Hepatocyte (in vitro differentiated cells): ENCODE data around the gene TREM1. TPM values are rescaled to one million over a fixed set of nuclear protein-coding genes. Genes with fewer than 3 reads are reported as not detected.
A peak's percentile ranks its signal among the peaks of the same experiment; 100 is the strongest.

Experiments
- DNase-seq: peaks from one replicate; pipeline ENCODE4 v3.0.0-alpha.2; 2016; ENCODE audit warnings: low spot score
- H2AFZ ChIP-seq: fragments of 200-600 bp; sonication (generic); 2 replicates; pipeline ENCODE4 v1.6.0; 2016; ENCODE audit warnings: antibody characterized with exemption, mild to moderate bottlenecking
- H3K27ac ChIP-seq: fragments of 200-600 bp; sonication (generic); 2 replicates; pipeline ENCODE4 v1.5.1; 2016; ENCODE audit warnings: mild to moderate bottlenecking
- H3K27me3 ChIP-seq: fragments of 200-600 bp; sonication (generic); 2 replicates; pipeline ENCODE4 v1.6.1; 2016
- H3K36me3 ChIP-seq: fragments of 200-600 bp; sonication (generic); replicated peaks from 2 replicates; pipeline ENCODE4 v1.5.1; 2016; ENCODE audit warnings: low read depth; ENCODE audit not compliant: insufficient read depth
- H3K4me1 ChIP-seq: fragments of 200-600 bp; sonication (generic); 2 replicates; pipeline ENCODE4 v1.5.1; 2016; ENCODE audit warnings: mild to moderate bottlenecking, moderate library complexity; ENCODE audit not compliant: insufficient read depth
- H3K4me2 ChIP-seq: fragments of 200-600 bp; sonication (generic); 2 replicates; pipeline ENCODE4 v1.6.0; 2016
- H3K4me3 ChIP-seq: fragments of 200-600 bp; sonication (generic); 2 replicates; pipeline ENCODE4 v1.5.1; 2016; ENCODE audit warnings: mild to moderate bottlenecking
- H3K79me2 ChIP-seq: fragments of 200-600 bp; sonication (generic); 2 replicates; pipeline ENCODE4 v1.6.0; 2017; ENCODE audit warnings: mild to moderate bottlenecking
- H3K9me2 ChIP-seq: fragments of 200-600 bp; sonication (generic); replicated peaks from 2 replicates; pipeline ENCODE4 v1.6.0; 2017; ENCODE audit warnings: mild to moderate bottlenecking; ENCODE audit not compliant: insufficient read depth
- H3K9me3 ChIP-seq: fragments of 200-600 bp; sonication (generic); 2 replicates; pipeline ENCODE4 v1.5.1; 2016; ENCODE audit warnings: low read depth, mild to moderate bottlenecking
- H4K20me1 ChIP-seq: fragments of 200-600 bp; sonication (generic); 2 replicates; pipeline ENCODE4 v1.6.0; 2016; ENCODE audit warnings: mild to moderate bottlenecking; ENCODE audit not compliant: insufficient read depth, poor library complexity, severe bottlenecking
- CTCF ChIP-seq: fragments of 200-600 bp; sonication (generic); IDR thresholded peaks from 2 replicates; pipeline ENCODE4 v1.5.1; 2016; ENCODE audit warnings: antibody characterized with exemption, mild to moderate bottlenecking; ENCODE audit not compliant: poor library complexity
- EZH2 ChIP-seq: fragments of 200-600 bp; sonication (generic); IDR thresholded peaks from 2 replicates; pipeline ENCODE4 v1.6.1; 2016; ENCODE audit warnings: antibody characterized with exemption, mild to moderate bottlenecking, borderline replicate concordance
- EZH2phosphoT487 ChIP-seq: fragments of 200-600 bp; sonication (generic); IDR thresholded peaks from one replicate; pipeline ENCODE4 v1.6.1; 2018; ENCODE audit warnings: antibody characterized with exemption, mild to moderate bottlenecking, low read depth, moderate library complexity; ENCODE audit not compliant: unreplicated experiment, severe bottlenecking
- WGBS: methylation state at CpG from one replicate; pipeline ENCODE4 v1.1.6; 2016; ENCODE audit warnings: low lambda C conversion rate; ENCODE audit errors: missing lambda C conversion rate; 5-methylcytosine and 5-hydroxymethylcytosine counted together
- polyA plus RNA-seq: library from polyadenylated mRNA; unstranded; fragments of >200 nt; fragmentation: Nextera tagmentation; extraction: Ambion mirVana; gene quantifications from 2 replicates; pipeline ENCODE4 v1.2.1, GENCODE V29; 2016
- total RNA-seq: library from RNA; depleted of rRNA; stranded (reverse); fragments of >200 nt; gene quantifications from 2 replicates; pipeline ENCODE4 v1.2.3, GENCODE V29; 2014

TREM1 gene
- total and polyA plus RNA-seq, 2 experiments from 2014 or later, result 0.63 to 2.3 TPM

- H3K9me3 ChIP-seq, result no peaks in the 10 kb centered on the region
- H2AFZ ChIP-seq, result peak overlapping the region; percentile 25
- H3K4me1 ChIP-seq, result no peaks in the 10 kb centered on the region
- H3K79me2 ChIP-seq, result no peaks in the 10 kb centered on the region
- no peaks in the 10 kb centered on the region for H3K36me3 ChIP-seq
- no peaks in the 10 kb centered on the region for H4K20me1 ChIP-seq
- TF ChIP-seq EZH2phosphoT487 (no peak), CTCF (no peak), EZH2 (no peak)
- no peak for DNase-seq
- no peaks in the 10 kb centered on the region for H3K9me2 ChIP-seq
- peak overlapping the region; percentile 76 for H3K4me2 ChIP-seq
- H3K27ac ChIP-seq, result no peak overlapping the region
- H3K4me3 ChIP-seq, result no peak overlapping the region
- WGBS, result 18% methylated on average over 9 of the region's 9 CpGs
- peaks cover 33% of the 10 kb centered on the region for H3K27me3 ChIP-seq
These were observed 31.8 kb upstream of the TREM1 start for GRCh38 chr6:41318261-41318653.

GRCh38 chr6:41315943-41316620 is 29.6 kb upstream of the TREM1 start:
- no peak overlapping the region for H3K4me2 ChIP-seq
- no peak overlapping the region for H2AFZ ChIP-seq
- DNase-seq, result no peak
- no peaks in the 10 kb centered on the region for H3K4me1 ChIP-seq
- H3K9me3 ChIP-seq, result no peaks in the 10 kb centered on the region
- 81% methylated on average over 1 of the region's 1 CpG for WGBS
- peaks cover 33% of the 10 kb centered on the region for H3K27me3 ChIP-seq
- H3K27ac ChIP-seq, result no peak overlapping the region
- H4K20me1 ChIP-seq, result no peaks in the 10 kb centered on the region
- no peak overlapping the region for H3K4me3 ChIP-seq
- no peaks in the 10 kb centered on the region for H3K9me2 ChIP-seq
- H3K79me2 ChIP-seq, result no peaks in the 10 kb centered on the region
- H3K36me3 ChIP-seq, result no peaks in the 10 kb centered on the region
- no peak for TF ChIP-seq CTCF
- TF ChIP-seq EZH2, result no peak
- TF ChIP-seq EZH2phosphoT487, result no peak

DNA sequence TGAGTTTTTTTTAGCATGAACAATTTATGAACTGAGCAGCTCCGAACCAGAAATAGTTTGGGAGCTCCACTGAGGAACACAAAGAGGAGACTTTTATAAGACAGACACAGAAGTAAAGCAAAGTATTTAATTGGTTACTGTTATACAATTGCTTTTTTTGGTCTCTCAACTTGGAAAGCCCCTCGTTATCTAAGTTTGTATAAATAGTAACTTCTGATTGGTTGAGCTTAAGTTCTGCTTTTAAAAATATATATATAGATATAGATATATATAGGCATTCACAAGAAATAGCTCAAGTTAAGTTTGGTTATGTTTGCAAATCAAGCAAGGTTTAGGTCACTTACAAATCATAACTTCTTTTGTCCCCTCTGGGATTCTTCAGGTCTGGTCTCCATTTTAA is 28.7 kb upstream of the TREM1 start:
- H3K4me1 ChIP-seq, result no peaks in the 10 kb centered on the region
- H3K79me2 ChIP-seq, result no peaks in the 10 kb centered on the region
- H3K27me3 ChIP-seq, result peaks cover 33% of the 10 kb centered on the region
- WGBS, result 72% methylated on average over 2 of the region's 2 CpGs
- no peak for DNase-seq
- no peaks in the 10 kb centered on the region for H3K36me3 ChIP-seq
- no peak overlapping the region for H3K4me3 ChIP-seq
- H4K20me1 ChIP-seq, result no peaks in the 10 kb centered on the region
- no peak overlapping the region for H2AFZ ChIP-seq
- TF ChIP-seq EZH2 (no peak), EZH2phosphoT487 (no peak), CTCF (no peak)
- no peaks in the 10 kb centered on the region for H3K9me2 ChIP-seq
- H3K4me2 ChIP-seq, result no peak overlapping the region
- H3K27ac ChIP-seq, result no peak overlapping the region
- H3K9me3 ChIP-seq, result no peaks in the 10 kb centered on the region
